Measurements from ENCODE around the gene MLX. TPM values are rescaled to one million over a fixed set of nuclear protein-coding genes. Genes with fewer than 3 reads are reported as not detected.
A peak's percentile ranks its signal among the peaks of the same experiment; 100 is the strongest.
"Not testable (repeated sequence)": the region's sequence is repeated elsewhere in the genome, so short reads cannot be mapped to it uniquely, and the experiment has no call there.

Gene MLX
- total RNA-seq, 1 donor from 2014 or later: 79.7 TPM

DNA sequence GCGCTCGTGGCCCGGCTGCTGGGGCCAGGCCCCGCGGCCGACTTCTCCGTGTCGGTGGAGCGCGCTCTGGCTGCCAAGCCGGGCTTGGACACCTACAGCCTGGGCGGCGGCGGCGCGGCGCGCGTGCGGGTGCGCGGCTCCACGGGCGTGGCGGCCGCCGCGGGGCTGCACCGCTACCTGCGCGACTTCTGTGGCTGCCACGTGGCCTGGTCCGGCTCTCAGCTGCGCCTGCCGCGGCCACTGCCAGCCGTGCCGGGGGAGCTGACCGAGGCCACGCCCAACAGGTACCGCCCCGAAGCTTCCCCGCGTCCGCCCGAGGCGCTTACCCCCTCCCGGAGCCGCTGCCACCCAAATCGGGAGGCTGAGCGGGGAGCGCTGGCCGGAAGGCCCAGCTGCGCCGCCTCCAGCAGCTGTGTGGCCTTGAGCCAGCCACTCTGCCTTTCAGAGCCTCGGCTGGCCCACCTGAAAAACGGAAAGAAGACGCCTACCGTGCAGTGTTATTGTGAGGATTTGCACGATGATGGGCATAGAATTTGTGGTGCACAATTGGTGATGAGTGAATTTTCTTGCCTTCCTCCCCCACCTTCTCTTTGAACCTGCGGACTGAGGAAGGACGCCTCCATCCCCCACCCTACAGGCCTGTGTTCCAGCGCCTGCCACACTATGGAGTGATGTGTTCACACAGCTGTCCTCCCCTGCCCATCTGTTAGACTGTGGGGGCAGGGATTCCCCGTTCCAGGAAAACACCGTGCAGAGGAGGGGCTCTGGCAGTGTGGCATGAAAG, 30.3 kb upstream of the MLX start:
- H3K27me3 ChIP-seq (ENCODE audit: low read depth): no peaks in the 10 kb centered on the region

DNA sequence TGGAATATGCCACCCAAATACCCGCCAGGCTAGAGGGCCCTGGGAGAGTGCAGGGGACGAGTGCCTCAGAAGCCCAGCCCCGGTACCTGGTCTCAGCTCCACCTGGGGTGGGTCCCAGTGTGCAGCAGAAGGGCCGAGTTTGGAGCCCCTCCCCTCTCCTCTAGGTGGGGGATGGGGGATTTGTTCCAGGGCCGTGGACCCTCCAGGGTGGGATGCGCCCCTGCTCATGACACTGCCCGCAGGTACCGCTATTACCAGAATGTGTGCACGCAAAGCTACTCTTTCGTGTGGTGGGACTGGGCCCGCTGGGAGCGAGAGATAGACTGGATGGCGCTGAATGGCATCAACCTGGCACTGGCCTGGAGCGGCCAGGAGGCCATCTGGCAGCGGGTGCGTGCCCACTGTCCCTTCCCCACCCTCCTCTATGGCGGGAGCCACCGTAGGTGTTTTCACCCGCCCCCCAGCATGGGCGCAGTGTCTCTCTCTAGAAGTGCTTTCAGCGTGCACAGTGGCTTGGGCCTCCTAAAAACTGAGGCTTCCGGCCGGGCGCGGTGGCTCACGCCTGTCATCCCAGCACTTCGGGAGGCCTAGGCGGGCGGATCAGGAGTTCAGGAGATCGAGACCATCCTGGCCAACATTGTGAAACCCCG, 29.6 kb upstream of the MLX start:
- Histone ChIP-seq H3K27me3 (ENCODE audit: low read depth) (no peaks in the 10 kb centered on the region), H3K27ac (replicated peaks) (peak overlapping the region; percentile 97), H3K4me1 (peaks cover 34% of the 10 kb centered on the region), H3K9me3 (replicated peaks) (no peaks in the 10 kb centered on the region), H3K4me3 (peak overlapping the region; percentile 79), H3K36me3 (peaks cover 37% of the 10 kb centered on the region)
- TF ChIP-seq, protein P1, sequence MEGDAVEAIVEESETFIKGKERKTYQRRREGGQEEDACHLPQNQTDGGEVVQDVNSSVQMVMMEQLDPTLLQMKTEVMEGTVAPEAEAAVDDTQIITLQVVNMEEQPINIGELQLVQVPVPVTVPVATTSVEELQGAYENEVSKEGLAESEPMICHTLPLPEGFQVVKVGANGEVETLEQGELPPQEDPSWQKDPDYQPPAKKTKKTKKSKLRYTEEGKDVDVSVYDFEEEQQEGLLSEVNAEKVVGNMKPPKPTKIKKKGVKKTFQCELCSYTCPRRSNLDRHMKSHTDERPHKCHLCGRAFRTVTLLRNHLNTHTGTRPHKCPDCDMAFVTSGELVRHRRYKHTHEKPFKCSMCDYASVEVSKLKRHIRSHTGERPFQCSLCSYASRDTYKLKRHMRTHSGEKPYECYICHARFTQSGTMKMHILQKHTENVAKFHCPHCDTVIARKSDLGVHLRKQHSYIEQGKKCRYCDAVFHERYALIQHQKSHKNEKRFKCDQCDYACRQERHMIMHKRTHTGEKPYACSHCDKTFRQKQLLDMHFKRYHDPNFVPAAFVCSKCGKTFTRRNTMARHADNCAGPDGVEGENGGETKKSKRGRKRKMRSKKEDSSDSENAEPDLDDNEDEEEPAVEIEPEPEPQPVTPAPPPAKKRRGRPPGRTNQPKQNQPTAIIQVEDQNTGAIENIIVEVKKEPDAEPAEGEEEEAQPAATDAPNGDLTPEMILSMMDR (IDR thresholded peaks at IDR 0.05; ENCODE audit: borderline replicate concordance): no peak
- intact Hi-C loops (cut with micrococcal nuclease): no loop called here
- no peak for DNase-seq

More for the DNA sequence above, 30.3 kb upstream of the MLX start:
- peaks cover 38% of the 10 kb centered on the region for H3K4me1 ChIP-seq
- TF ChIP-seq, protein P1 (IDR thresholded peaks at IDR 0.05; ENCODE audit: borderline replicate concordance): no peak
- no peaks in the 10 kb centered on the region for H3K9me3 ChIP-seq (replicated peaks)
- intact Hi-C loops (cut with micrococcal nuclease): no loop called here
- peaks cover 30% of the 10 kb centered on the region for H3K36me3 ChIP-seq
- peak overlapping the region; percentile 79 for H3K4me3 ChIP-seq
- peak; percentile 88 for DNase-seq
- peak overlapping the region; percentile 97 for H3K27ac ChIP-seq (replicated peaks)

DNA sequence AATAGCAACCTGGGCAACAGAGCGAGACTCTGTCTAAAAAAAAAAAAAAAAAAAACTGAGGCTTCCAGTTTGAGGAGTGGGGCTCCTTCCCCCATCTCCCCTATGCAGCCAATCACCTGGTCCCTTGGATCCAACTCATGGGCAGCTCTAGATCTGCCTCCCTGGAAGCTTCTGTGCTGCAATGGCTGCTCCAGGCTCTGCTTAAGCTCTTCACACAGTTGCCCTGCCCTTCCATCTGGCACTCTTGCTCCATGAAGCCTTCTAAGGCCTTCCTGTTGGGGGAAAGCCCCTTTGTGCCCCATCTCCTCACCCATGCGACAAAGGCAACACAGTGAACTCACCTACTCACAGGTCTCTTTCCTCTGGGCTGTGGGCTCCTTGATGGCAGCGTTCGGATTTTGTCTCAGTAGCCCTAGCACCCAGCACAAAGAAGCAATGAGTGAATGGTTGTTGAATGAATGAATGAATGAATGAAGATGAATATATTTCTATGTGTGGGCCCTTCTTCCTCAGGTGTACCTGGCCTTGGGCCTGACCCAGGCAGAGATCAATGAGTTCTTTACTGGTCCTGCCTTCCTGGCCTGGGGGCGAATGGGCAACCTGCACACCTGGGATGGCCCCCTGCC, 29.0 kb upstream of the MLX start:
- H3K9me3 ChIP-seq (replicated peaks): no peaks in the 10 kb centered on the region
- no peak overlapping the region for H3K27ac ChIP-seq (replicated peaks)
- no peak for DNase-seq
- no peak overlapping the region for H3K4me3 ChIP-seq
- intact Hi-C loops (cut with micrococcal nuclease): no loop called here
- peaks cover 44% of the 10 kb centered on the region for H3K36me3 ChIP-seq
- peaks cover 28% of the 10 kb centered on the region for H3K4me1 ChIP-seq
- H3K27me3 ChIP-seq (ENCODE audit: low read depth): no peaks in the 10 kb centered on the region
- TF ChIP-seq, protein P1 (IDR thresholded peaks at IDR 0.05; ENCODE audit: borderline replicate concordance): no peak

DNA sequence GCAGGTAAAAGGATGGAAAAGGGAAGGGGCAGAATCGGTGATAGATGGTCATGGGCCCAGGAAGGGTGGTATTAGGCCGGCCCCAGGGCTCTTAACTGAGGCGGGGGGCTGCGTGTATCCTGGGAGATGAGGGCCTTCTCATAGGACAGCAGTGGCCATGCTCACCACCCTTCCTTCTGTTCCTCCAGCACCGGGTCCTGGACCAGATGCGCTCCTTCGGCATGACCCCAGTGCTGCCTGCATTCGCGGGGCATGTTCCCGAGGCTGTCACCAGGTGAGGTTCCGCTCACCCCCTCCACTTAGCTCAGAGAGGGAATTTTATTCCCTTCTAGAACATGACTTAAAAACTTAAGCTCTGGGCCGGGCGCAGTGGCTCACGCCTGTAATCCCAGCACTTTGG, 28.4 kb upstream of the MLX start:
- Histone ChIP-seq H3K4me3 (no peak overlapping the region), H3K27ac (replicated peaks) (no peak overlapping the region), H3K36me3 (peaks cover 49% of the 10 kb centered on the region), H3K9me3 (replicated peaks) (no peaks in the 10 kb centered on the region), H3K4me1 (peaks cover 28% of the 10 kb centered on the region), H3K27me3 (ENCODE audit: low read depth) (no peaks in the 10 kb centered on the region)
- intact Hi-C loops (cut with micrococcal nuclease): no loop called here
- DNase-seq: no peak
- TF ChIP-seq, protein P1 (IDR thresholded peaks at IDR 0.05; ENCODE audit: borderline replicate concordance): no peak

DNA sequence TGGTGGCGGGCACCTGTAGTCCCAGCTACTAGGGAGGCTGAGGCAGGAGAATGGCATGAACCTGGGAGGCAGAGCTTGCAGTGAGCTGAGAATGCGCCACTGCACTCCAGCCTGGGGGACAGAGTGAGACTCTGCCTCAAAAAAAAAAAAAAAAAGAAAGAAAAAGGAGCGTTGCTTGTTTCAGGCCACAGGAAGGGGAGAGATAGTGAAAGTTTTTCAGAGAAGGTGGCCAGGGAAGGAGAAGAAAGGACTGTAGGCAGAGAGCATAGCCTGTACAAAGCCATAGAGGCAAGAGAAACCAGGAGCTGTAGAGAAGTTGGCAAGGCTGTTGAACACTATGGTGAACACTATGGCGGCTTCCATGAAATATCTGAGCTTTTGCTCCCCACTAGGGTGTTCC, 26.3 kb upstream of the MLX start:
- H3K27me3 ChIP-seq (ENCODE audit: low read depth); intact Hi-C loops (cut with micrococcal nuclease); H3K4me3 ChIP-seq; H3K9me3 ChIP-seq (replicated peaks); DNase-seq; H3K27ac ChIP-seq (replicated peaks): not testable (repeated sequence)
- H3K36me3 ChIP-seq: peaks cover 59% of the 10 kb centered on the region
- H3K4me1 ChIP-seq: peaks cover 16% of the 10 kb centered on the region
